Pancreas (tissue), 10 donors: ENCODE data around the gene MIEN1. TPM values are rescaled to one million over a fixed set of nuclear protein-coding genes. Genes with fewer than 3 reads are reported as not detected.

Experiments used
- ATAC-seq, 4 donors: fragments of 200-7000 bp; cut with Tn5 transposase; one replicate each; pipeline versions ENCODE4 v1.8.0 to v1.9.1; 2020; ENCODE audit warnings: mild to moderate bottlenecking in 4 of 4, moderate library complexity in 4 of 4
- DNase-seq, 6 donors: peaks; one replicate each; pipeline ENCODE4 v3.0.0-alpha.2; 2020
- FAIRE-seq: peaks from 2 replicates; lab custom pipeline; 2012; peaks lifted over from hg19 to GRCh38; lab: Jason Lieb, UNC
- H3K27ac ChIP-seq, 4 donors: fragments of 200-600 bp; sonication (generic); 1 replicate in 3 of 4; 2 replicates in 1 of 4; pipeline versions ENCODE4 v1.5.0 to v1.8.0; 2020
- H3K27me3 ChIP-seq, 4 donors: fragments of 200-600 bp; one replicate each; pipeline ENCODE4 v1.8.0; 2021
- H3K36me3 ChIP-seq, 3 donors: fragments of 200-600 bp; sonication (generic) in 1 of 3; one replicate each; pipeline versions ENCODE4 v1.5.0 to v1.8.0; 2020 to 2021
- H3K4me1 ChIP-seq, 3 donors: fragments of 200-600 bp; one replicate each; pipeline ENCODE4 v1.8.0; 2021
- H3K4me3 ChIP-seq, 4 donors: fragments of 200-600 bp; sonication (generic) in 2 of 4; one replicate each; pipeline versions ENCODE4 v1.5.0 to v1.8.0; 2020 to 2021
- H3K9me3 ChIP-seq, 4 donors: fragments of 200-600 bp; one replicate each; pipeline ENCODE4 v1.8.0; 2021
- CTCF ChIP-seq, 4 donors: fragments of 200-600 bp; sonication (generic) in 3 of 4; IDR thresholded peaks; one replicate each; pipeline versions ENCODE4 v1.5.0 to v1.8.0; 2021; ENCODE audit warnings: antibody characterized with exemption in 4 of 4
- WGBS, 2 donors: extraction: QIAGEN DNeasy Blood & Tissue Kit; methylation state at CpG; one replicate each; pipeline ENCODE4 v1.1.7; 2013; 5-methylcytosine and 5-hydroxymethylcytosine counted together
- intact Hi-C, 3 donors: fragments of 100-400 bp; cut with DNase I; formaldehyde crosslinking; loops; one replicate each; pipeline versions ENCODE4 v1.11.1 to v1.14.2; 2022
- polyA plus RNA-seq, 2 donors: library from polyadenylated mRNA; stranded (reverse); fragments of 200-250 nt; gene quantifications; one replicate each; pipeline ENCODE4 v1.2.3, GENCODE V29; 2013
- total RNA-seq, 6 donors: library from RNA; stranded (reverse); fragmentation: NEBNext Ultra II Directional in 4 of 6; extraction: Animal tissue kit (Norgen Biotek cat#: 25700) in 4 of 6; gene quantifications; one replicate each; pipeline versions ENCODE4 v1.2.1 to v1.2.4, GENCODE V29; 2021 to 2023
- donor health status: healthy with polysubstance abuse.
- donor health status: DM: no; HTN: no; CAD: no; lungs with moderate emphysema.
- donor health status: DM: no; HTN: no; CAD: no.
- donor health status: control.
- donor health status: control.
- donor health status: Bipolar disorder and iron deficiency.
- donor health status: DM: yes; HTN: yes; CAD: no.
- donor health status: DM: no; HTN: no; CAD: no.
- donor health status: DM: no; HTN: no; CAD: no.
- donor health status: DM: yes; HTN: yes; CAD: no.

Gene MIEN1
- total and polyA plus RNA-seq, 8 donors: 17.0 to 75.2 (median 25.3) TPM

- ATAC-seq (no peak), FAIRE-seq (no peak), DNase-seq (no peak)
- Histone ChIP-seq H3K9me3 (no peaks in the 10 kb centered on the region), H3K27ac (no peak overlapping the region), H3K4me1 (peaks cover 0 to 4% (median 0%) of the 10 kb centered on the region in 3 donors), H3K36me3 (no peaks in the 10 kb centered on the region), H3K4me3 (no peak overlapping the region), H3K27me3 (no peaks in the 10 kb centered on the region)
- no peak for TF ChIP-seq CTCF (IDR thresholded peaks at IDR 0.05)
- intact Hi-C loops: no loop called here
- 82 to 86% methylated on average over 2 of the region's 2 CpGs for WGBS, 2 donors
Observed at GRCh38 chr17:39695089-39695474, 35.2 kb downstream of the MIEN1 start.

- 75 to 76% methylated on average over 5 of the region's 5 CpGs for WGBS, 2 donors
- Histone ChIP-seq H3K27ac (no peak overlapping the region), H3K9me3 (no peaks in the 10 kb centered on the region), H3K36me3 (no peaks in the 10 kb centered on the region), H3K4me1 (peaks cover 0 to 4% (median 0%) of the 10 kb centered on the region in 3 donors), H3K27me3 (no peaks in the 10 kb centered on the region), H3K4me3 (no peak overlapping the region)
- ATAC-seq (no peak), FAIRE-seq (no peak), DNase-seq (no peak)
- TF ChIP-seq CTCF (IDR thresholded peaks at IDR 0.05): no peak
- intact Hi-C loops: no loop called here
Observed at GRCh38 chr17:39694593-39694992, 35.7 kb downstream of the MIEN1 start.

- WGBS, 2 donors: 52 to 54% methylated on average over 3 of the region's 3 CpGs
- no peak for TF ChIP-seq CTCF (IDR thresholded peaks at IDR 0.05)
- no peak for ATAC-seq
- Histone ChIP-seq H3K4me1 (peaks cover 0 to 7% (median 5%) of the 10 kb centered on the region in 3 donors), H3K36me3 (peaks cover 0 to 4% (median 0%) of the 10 kb centered on the region in 3 donors), H3K27ac (peak overlapping the region in 1 of 4 donors; percentile 94), H3K27me3 (no peaks in the 10 kb centered on the region), H3K4me3 (peak overlapping the region in 1 of 4 donors; percentile 73), H3K9me3 (no peaks in the 10 kb centered on the region)
- intact Hi-C loops: no loop called here
- DNase-seq: no peak
- no peak for FAIRE-seq
Observed at GRCh38 chr17:39688945-39689344, 41.4 kb downstream of the MIEN1 start.

GRCh38 chr17:39688475-39688835 lies 41.9 kb downstream of the MIEN1 start:
- no peak for FAIRE-seq
- ATAC-seq: peak in 2 of 4 donors; percentile 9 to 10
- intact Hi-C loops: no loop called here
- TF ChIP-seq CTCF (IDR thresholded peaks at IDR 0.05): no peak
- H3K4me1 ChIP-seq: peaks cover 0 to 7% (median 5%) of the 10 kb centered on the region in 3 donors
- WGBS, 2 donors: 12 to 14% methylated on average over 6 of the region's 6 CpGs
- DNase-seq: peak in 1 of 6 donors; percentile 13
- H3K9me3 ChIP-seq: no peaks in the 10 kb centered on the region
- H3K27me3 ChIP-seq: no peaks in the 10 kb centered on the region
- H3K36me3 ChIP-seq: peaks cover 0 to 4% (median 0%) of the 10 kb centered on the region in 3 donors
- H3K27ac ChIP-seq: peak overlapping the region; percentile 59 to 94 (median 80)
- H3K4me3 ChIP-seq: peak overlapping the region; percentile 42 to 73 (median 57)
